OCI-LY1 (cell line): ENCODE data around the gene BBS9.

ENCODE experiments used
- H2AFZ ChIP-seq: fragments of 200-600 bp; sonication (generic), shearing (Covaris generic); 2 replicates; pipeline ENCODE4 v1.6.0; 2014; ENCODE audit warnings: antibody characterized with exemption, mild to moderate bottlenecking, low read length
- H3F3A ChIP-seq: fragments of 200-600 bp; sonication (generic), shearing (Covaris generic); 2 replicates; pipeline ENCODE4 v1.6.0; 2014; ENCODE audit warnings: mild to moderate bottlenecking, antibody characterized with exemption, low read length, moderate library complexity; ENCODE audit not compliant: insufficient read depth
- H3K27ac ChIP-seq: fragments of 200-600 bp; sonication (generic); 2 replicates; pipeline ENCODE4 v1.5.1; 2014; ENCODE audit warnings: low read length, mixed run types, mild to moderate bottlenecking, low read depth; ENCODE audit not compliant: poor library complexity, severe bottlenecking
- H3K27me3 ChIP-seq: fragments of 200-600 bp; sonication (generic); 2 replicates; pipeline ENCODE4 v1.6.0; 2014; ENCODE audit warnings: antibody characterized with exemption, mild to moderate bottlenecking, low read length, moderate library complexity; ENCODE audit not compliant: insufficient read depth
- H3K36me3 ChIP-seq: fragments of 200-600 bp; sonication (generic); 2 replicates; pipeline ENCODE4 v1.6.1; 2014; ENCODE audit warnings: mild to moderate bottlenecking, antibody characterized with exemption, low read length, moderate library complexity, mixed read lengths; ENCODE audit not compliant: insufficient read depth
- H3K4me1 ChIP-seq: fragments of 200-600 bp; sonication (generic); 2 replicates; pipeline ENCODE4 v1.5.1; 2014; ENCODE audit warnings: mild to moderate bottlenecking, low read length, moderate library complexity; ENCODE audit not compliant: insufficient read depth, severe bottlenecking
- H3K4me2 ChIP-seq: fragments of 200-600 bp; sonication (generic), shearing (Covaris generic); 2 replicates; pipeline ENCODE4 v1.6.1; 2014; ENCODE audit warnings: low read length
- H3K4me3 ChIP-seq: fragments of 200-600 bp; sonication (generic); 2 replicates; pipeline ENCODE4 v1.5.1; 2014; ENCODE audit warnings: low read length, low read depth, mild to moderate bottlenecking, mixed read lengths; ENCODE audit not compliant: poor library complexity, severe bottlenecking
- H3K79me2 ChIP-seq: fragments of 200-600 bp; shearing (Covaris generic); 2 replicates; pipeline ENCODE4 v1.6.1; 2016; ENCODE audit warnings: mixed run types, low read length, mixed read lengths; ENCODE audit not compliant: insufficient read depth
- H3K9ac ChIP-seq: fragments of 200-600 bp; sonication (generic), shearing (Covaris generic); 2 replicates; pipeline ENCODE4 v1.6.1; 2014; ENCODE audit warnings: mild to moderate bottlenecking, low read length, mixed read lengths
- H3K9me2 ChIP-seq: fragments of 200-600 bp; sonication (generic), shearing (Covaris generic); 2 replicates; pipeline ENCODE4 v1.6.1; 2014; ENCODE audit warnings: low read depth, mild to moderate bottlenecking, low read length, mixed read lengths
- H3K9me3 ChIP-seq: fragments of 200-600 bp; shearing (Covaris generic); 2 replicates; pipeline ENCODE4 v1.6.1; 2014; ENCODE audit warnings: low read length, mixed read lengths
- H4K20me1 ChIP-seq: fragments of 200-600 bp; sonication (generic), shearing (Covaris generic); 2 replicates; pipeline ENCODE4 v1.6.0; 2016; ENCODE audit warnings: mild to moderate bottlenecking, low read length; ENCODE audit not compliant: insufficient read depth
- EZH2 ChIP-seq: fragments of 200-600 bp; sonication (generic), shearing (Covaris generic); IDR thresholded peaks from 2 replicates; pipeline ENCODE4 v1.8.0; 2017; ENCODE audit warnings: borderline replicate concordance, mixed run types, mild to moderate bottlenecking, antibody characterized with exemption, low read length, moderate library complexity, mixed read lengths
- TF ChIP-seq, protein P1 (sequence below): fragments of 200-600 bp; sonication (generic), shearing (Covaris generic); IDR thresholded peaks from 2 replicates; pipeline ENCODE4 v1.5.1; 2017; ENCODE audit warnings: mild to moderate bottlenecking, antibody characterized with exemption, low read length, moderate library complexity, mixed read lengths

BBS9 gene

DNA sequence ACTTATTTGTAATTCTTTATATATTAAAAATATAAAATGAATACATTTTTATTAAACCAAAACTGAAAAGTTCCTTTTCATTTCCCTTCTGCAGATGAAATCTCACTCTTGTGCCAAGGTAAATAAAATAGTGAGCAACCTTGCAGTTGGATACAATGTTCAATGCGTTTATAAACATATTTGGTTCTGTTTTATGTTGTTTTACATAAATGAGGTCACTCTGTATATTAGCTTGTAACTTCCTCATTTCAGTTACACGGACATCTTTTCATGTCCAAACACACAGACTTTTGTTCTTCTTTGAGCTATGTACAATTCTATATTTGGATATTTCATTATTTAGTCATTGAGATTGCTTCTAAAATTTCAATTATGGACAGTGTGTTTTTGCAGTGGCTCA lies 107.7 kb downstream of the BBS9 start:
- H3K4me1 ChIP-seq: peaks cover 11% of the 10 kb centered on the region
- H3K36me3 ChIP-seq: no peaks in the 10 kb centered on the region
- TF ChIP-seq EZH2: no peak
- TF ChIP-seq, protein P1, sequence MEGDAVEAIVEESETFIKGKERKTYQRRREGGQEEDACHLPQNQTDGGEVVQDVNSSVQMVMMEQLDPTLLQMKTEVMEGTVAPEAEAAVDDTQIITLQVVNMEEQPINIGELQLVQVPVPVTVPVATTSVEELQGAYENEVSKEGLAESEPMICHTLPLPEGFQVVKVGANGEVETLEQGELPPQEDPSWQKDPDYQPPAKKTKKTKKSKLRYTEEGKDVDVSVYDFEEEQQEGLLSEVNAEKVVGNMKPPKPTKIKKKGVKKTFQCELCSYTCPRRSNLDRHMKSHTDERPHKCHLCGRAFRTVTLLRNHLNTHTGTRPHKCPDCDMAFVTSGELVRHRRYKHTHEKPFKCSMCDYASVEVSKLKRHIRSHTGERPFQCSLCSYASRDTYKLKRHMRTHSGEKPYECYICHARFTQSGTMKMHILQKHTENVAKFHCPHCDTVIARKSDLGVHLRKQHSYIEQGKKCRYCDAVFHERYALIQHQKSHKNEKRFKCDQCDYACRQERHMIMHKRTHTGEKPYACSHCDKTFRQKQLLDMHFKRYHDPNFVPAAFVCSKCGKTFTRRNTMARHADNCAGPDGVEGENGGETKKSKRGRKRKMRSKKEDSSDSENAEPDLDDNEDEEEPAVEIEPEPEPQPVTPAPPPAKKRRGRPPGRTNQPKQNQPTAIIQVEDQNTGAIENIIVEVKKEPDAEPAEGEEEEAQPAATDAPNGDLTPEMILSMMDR: no peak
- H3K9me3 ChIP-seq: no peaks in the 10 kb centered on the region
- H3K27ac ChIP-seq: no peak overlapping the region
- no peaks in the 10 kb centered on the region for H3F3A ChIP-seq
- H3K9ac ChIP-seq: no peak overlapping the region
- H4K20me1 ChIP-seq: no peaks in the 10 kb centered on the region
- H3K4me3 ChIP-seq: no peak overlapping the region
- no peaks in the 10 kb centered on the region for H3K27me3 ChIP-seq
- no peak overlapping the region for H3K4me2 ChIP-seq
- no peaks in the 10 kb centered on the region for H3K79me2 ChIP-seq
- no peaks in the 10 kb centered on the region for H3K9me2 ChIP-seq
- no peak overlapping the region for H2AFZ ChIP-seq

DNA sequence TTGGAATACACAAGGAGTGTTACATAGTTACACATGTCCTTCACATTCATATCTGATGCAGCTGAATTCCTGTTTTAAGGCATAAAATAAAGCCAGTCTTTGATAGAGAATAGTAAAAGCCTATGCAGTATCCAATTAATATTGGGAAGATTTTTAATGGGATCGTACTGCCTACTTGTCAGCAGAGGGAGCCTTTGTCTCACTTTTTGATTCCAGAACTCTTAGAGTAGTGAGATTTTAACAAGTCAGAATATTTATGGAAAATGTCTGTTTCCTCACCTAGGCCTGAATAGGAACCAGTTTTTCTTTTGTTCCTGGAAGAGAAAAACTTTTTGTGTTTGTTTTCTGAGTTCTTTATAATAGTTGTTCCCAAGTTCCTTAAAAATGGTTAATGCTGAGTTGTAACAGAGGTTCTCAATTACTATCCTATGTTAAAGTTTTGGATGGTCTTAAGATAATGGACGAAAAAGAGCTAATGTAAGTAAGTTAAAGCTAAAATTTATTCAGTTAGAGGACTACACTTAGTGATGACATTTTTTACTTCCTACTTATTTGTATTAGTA lies 114.0 kb downstream of the BBS9 start:
- H3K79me2 ChIP-seq: no peaks in the 10 kb centered on the region

GRCh38 chr7:33248671-33249070 lies 119.3 kb downstream of the BBS9 start:
- no peaks in the 10 kb centered on the region for H3K4me1 ChIP-seq
- H3K9me3 ChIP-seq: no peaks in the 10 kb centered on the region
- TF ChIP-seq, protein P1: no peak
- no peak for TF ChIP-seq EZH2
- H3K9ac ChIP-seq: no peak overlapping the region
- no peaks in the 10 kb centered on the region for H3K79me2 ChIP-seq
- no peaks in the 10 kb centered on the region for H3K9me2 ChIP-seq
- H3K4me3 ChIP-seq: no peak overlapping the region
- no peak overlapping the region for H2AFZ ChIP-seq
- H4K20me1 ChIP-seq: no peaks in the 10 kb centered on the region
- no peaks in the 10 kb centered on the region for H3K27me3 ChIP-seq
- no peak overlapping the region for H3K27ac ChIP-seq
- H3F3A ChIP-seq: no peaks in the 10 kb centered on the region
- H3K4me2 ChIP-seq: no peak overlapping the region
- H3K36me3 ChIP-seq: no peaks in the 10 kb centered on the region

More for the DNA sequence above, 114.0 kb downstream of the BBS9 start:
- H3K4me2 ChIP-seq: no peak overlapping the region
- no peaks in the 10 kb centered on the region for H3K4me1 ChIP-seq
- no peaks in the 10 kb centered on the region for H3F3A ChIP-seq
- H3K27me3 ChIP-seq: no peaks in the 10 kb centered on the region
- no peaks in the 10 kb centered on the region for H3K9me2 ChIP-seq
- no peaks in the 10 kb centered on the region for H3K36me3 ChIP-seq
- no peak overlapping the region for H3K4me3 ChIP-seq
- no peak overlapping the region for H3K27ac ChIP-seq
- no peak for TF ChIP-seq EZH2
- TF ChIP-seq, protein P1: peak; percentile 79
- no peaks in the 10 kb centered on the region for H3K9me3 ChIP-seq
- H2AFZ ChIP-seq: no peak overlapping the region
- H4K20me1 ChIP-seq: no peaks in the 10 kb centered on the region
- H3K9ac ChIP-seq: no peak overlapping the region
